SU-DHL-6 (cell line): ENCODE data around the gene CHGA.

Experiments used
- CTCF ChIP-seq: fragments of 200-600 bp; sonication (generic); IDR thresholded peaks from one replicate; pipeline ENCODE4 v1.5.1; 2017; ENCODE audit warnings: antibody characterized with exemption, mild to moderate bottlenecking, low read length, moderate library complexity; ENCODE audit not compliant: insufficient read depth, poor library complexity, severe bottlenecking
- EZH2phosphoT487 ChIP-seq: fragments of 200-600 bp; sonication (generic), shearing (Covaris generic); conservative IDR thresholded peaks from 2 replicates; pipeline ENCODE4 v1.6.1; 2018; ENCODE audit warnings: mild to moderate bottlenecking, antibody characterized with exemption, low read length, moderate library complexity, mixed read lengths

DNA sequence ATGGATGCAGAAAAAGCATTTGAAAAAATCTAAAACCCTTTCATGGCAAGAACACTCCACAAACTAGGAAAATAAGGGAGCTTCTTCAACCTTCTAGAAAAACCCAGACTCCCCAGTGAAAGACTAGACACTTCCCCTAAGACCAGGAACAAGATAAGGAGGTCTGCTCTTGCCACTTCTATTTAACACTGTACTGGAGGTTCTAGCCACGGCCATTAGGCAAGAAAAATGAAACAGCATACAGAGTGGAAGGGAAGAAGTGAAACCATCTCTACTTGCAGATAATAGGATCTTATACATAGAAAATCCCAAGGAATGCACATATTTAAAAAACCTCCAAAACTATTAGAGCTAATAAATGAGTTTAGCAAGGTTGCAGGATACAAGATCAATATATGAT lies 42.3 kb downstream of the CHGA start:
- TF ChIP-seq CTCF, result no peak
- no peak for TF ChIP-seq EZH2phosphoT487
